NCI-H526 (cell line): ENCODE measurements around the gene MYDGF.
A peak's percentile ranks its signal among the peaks of the same experiment; 100 is the strongest.
"Not testable (repeated sequence)": the region's sequence is repeated elsewhere in the genome, so short reads cannot be mapped to it uniquely, and the experiment has no call there.

ENCODE experiments used
- DNase-seq, 2 experiments: peaks; one replicate each; lab custom pipeline; 2025; lab: John Stamatoyannopoulos, UW

MYDGF gene

GRCh38 chr19:4699826-4700692 lies 29.9 kb upstream of the MYDGF start:
- DNase-seq = no peak

- no peak for DNase-seq
These were observed 27.2 kb upstream of the MYDGF start for GRCh38 chr19:4697304-4697703.

GRCh38 chr19:4695224-4695731 lies 25.1 kb upstream of the MYDGF start:
- no peak for DNase-seq

GRCh38 chr19:4694211-4694987 lies 24.3 kb upstream of the MYDGF start:
- no peak for DNase-seq

- no peak for DNase-seq
These were observed 23.5 kb upstream of the MYDGF start for GRCh38 chr19:4693471-4694121.

- no peak for DNase-seq
These were observed 22.9 kb upstream of the MYDGF start for GRCh38 chr19:4693078-4693350.

- no peak for DNase-seq
These were observed 22.3 kb upstream of the MYDGF start for GRCh38 chr19:4692251-4693077.

- DNase-seq = no peak
These were observed 21.2 kb upstream of the MYDGF start for GRCh38 chr19:4691373-4691772.

- no peak for DNase-seq
These were observed 20.2 kb upstream of the MYDGF start for GRCh38 chr19:4690361-4690760.

GRCh38 chr19:4689403-4689802 lies 19.3 kb upstream of the MYDGF start:
- no peak for DNase-seq

- no peak for DNase-seq
These were observed 18.4 kb upstream of the MYDGF start for GRCh38 chr19:4688587-4688986.

- no peak for DNase-seq
These were observed 17.3 kb upstream of the MYDGF start for GRCh38 chr19:4687396-4687795.

- DNase-seq = no peak
These were observed 16.6 kb upstream of the MYDGF start for GRCh38 chr19:4686700-4687099.

GRCh38 chr19:4684312-4685095 lies 14.4 kb upstream of the MYDGF start:
- DNase-seq = no peak

- no peak for DNase-seq
These were observed 12.5 kb upstream of the MYDGF start for GRCh38 chr19:4682417-4683200.

- not testable (repeated sequence) for DNase-seq
These were observed 9.9 kb upstream of the MYDGF start for GRCh38 chr19:4680021-4680420.

GRCh38 chr19:4678881-4679790 lies 9.0 kb upstream of the MYDGF start:
- peak in 1 of 2 experiments; percentile 48 for DNase-seq

GRCh38 chr19:4676955-4677731 lies 7.0 kb upstream of the MYDGF start:
- peak; percentile 15 to 46 for DNase-seq
